Neural progenitor cell (in vitro differentiated cells): ENCODE results near the gene APLF. TPM values are rescaled to one million over a fixed set of nuclear protein-coding genes. Genes with fewer than 3 reads are reported as not detected.

ENCODE experiments used
- DNase-seq: peaks from one replicate; pipeline ENCODE4 v3.0.0-alpha.2; 2016; ENCODE audit warnings: low spot score
- H2AFZ ChIP-seq: fragments of 200-600 bp; sonication (generic); replicated peaks from 2 replicates; pipeline ENCODE4 v1.6.1; 2016; ENCODE audit warnings: antibody characterized with exemption
- H3F3A ChIP-seq: fragments of 200-600 bp; sonication (generic); 2 replicates; pipeline ENCODE4 v1.6.1; 2016; ENCODE audit warnings: antibody characterized with exemption, low read depth
- H3K27ac ChIP-seq: fragments of 200-600 bp; sonication (generic); 2 replicates; pipeline ENCODE4 v1.5.1; 2016; ENCODE audit warnings: mild to moderate bottlenecking
- H3K27me3 ChIP-seq: fragments of 200-600 bp; sonication (generic); 2 replicates; pipeline ENCODE4 v1.6.1; 2016; ENCODE audit warnings: mild to moderate bottlenecking, moderate library complexity
- H3K36me3 ChIP-seq: fragments of 200-600 bp; sonication (generic); 2 replicates; pipeline ENCODE4 v1.5.1; 2016
- H3K4me1 ChIP-seq: fragments of 200-600 bp; sonication (generic); 2 replicates; pipeline ENCODE4 v1.6.1; 2016; ENCODE audit warnings: mixed run types
- H3K4me2 ChIP-seq: fragments of 200-600 bp; sonication (generic); 2 replicates; pipeline ENCODE4 v1.6.1; 2016
- H3K4me3 ChIP-seq: fragments of 200-600 bp; sonication (generic); 2 replicates; pipeline ENCODE4 v1.5.1; 2016
- H3K79me2 ChIP-seq: fragments of 200-600 bp; sonication (generic); 2 replicates; pipeline ENCODE4 v1.6.1; 2016; ENCODE audit warnings: low read depth
- H3K9ac ChIP-seq: fragments of 200-600 bp; sonication (generic); 2 replicates; pipeline ENCODE4 v1.6.1; 2016
- H3K9me3 ChIP-seq: fragments of 200-600 bp; sonication (generic); 2 replicates; pipeline ENCODE4 v1.5.1; 2016; ENCODE audit warnings: low read depth
- H4K20me1 ChIP-seq: fragments of 200-600 bp; sonication (generic); 2 replicates; pipeline ENCODE4 v1.6.1; 2016; ENCODE audit warnings: low read depth
- H3K27ac Mint-ChIP-seq: 3 replicates; pipeline ENCODE4 v1.8.0; 2021; ENCODE audit warnings: mixed read lengths
- H3K27me3 Mint-ChIP-seq: 2 replicates; pipeline ENCODE4 v1.8.0; 2022; ENCODE audit warnings: low read depth, mild to moderate bottlenecking, inconsistent platforms, moderate library complexity, mixed read lengths; ENCODE audit not compliant: insufficient read depth
- H3K36me3 Mint-ChIP-seq: 3 replicates; pipeline ENCODE4 v1.8.0; 2021; ENCODE audit warnings: mixed read lengths
- H3K4me1 Mint-ChIP-seq: 3 replicates; pipeline ENCODE4 v1.8.0; 2021; ENCODE audit warnings: mixed read lengths
- H3K4me3 Mint-ChIP-seq: 3 replicates; pipeline ENCODE4 v1.8.0; 2021; ENCODE audit warnings: mild to moderate bottlenecking, moderate library complexity, mixed read lengths
- H3K9me3 Mint-ChIP-seq: 3 replicates; pipeline ENCODE4 v1.8.0; 2020; ENCODE audit warnings: mixed read lengths
- EZH2 ChIP-seq: fragments of 200-600 bp; sonication (generic); IDR thresholded peaks from 2 replicates; pipeline ENCODE4 v1.6.1; 2017; ENCODE audit warnings: antibody characterized with exemption, mild to moderate bottlenecking, moderate library complexity
- EZH2phosphoT487 ChIP-seq: fragments of 200-600 bp; sonication (generic); IDR thresholded peaks from 2 replicates; pipeline ENCODE4 v1.6.1; 2017; ENCODE audit warnings: antibody characterized with exemption
- total RNA-seq: library from RNA; depleted of rRNA; stranded (reverse); fragments of >200 nt; gene quantifications from 2 replicates; pipeline ENCODE4 v1.2.3, GENCODE V29; 2015; ENCODE audit warnings: low replicate concordance
- TF ChIP-seq, protein P1 (sequence below): fragments of 200-600 bp; sonication (generic); IDR thresholded peaks from 2 replicates; pipeline ENCODE4 v1.5.1; 2017; ENCODE audit warnings: antibody characterized with exemption, mild to moderate bottlenecking

Gene APLF
- total RNA-seq, 1 donor from 2014 or later, result 16.9 TPM

DNA sequence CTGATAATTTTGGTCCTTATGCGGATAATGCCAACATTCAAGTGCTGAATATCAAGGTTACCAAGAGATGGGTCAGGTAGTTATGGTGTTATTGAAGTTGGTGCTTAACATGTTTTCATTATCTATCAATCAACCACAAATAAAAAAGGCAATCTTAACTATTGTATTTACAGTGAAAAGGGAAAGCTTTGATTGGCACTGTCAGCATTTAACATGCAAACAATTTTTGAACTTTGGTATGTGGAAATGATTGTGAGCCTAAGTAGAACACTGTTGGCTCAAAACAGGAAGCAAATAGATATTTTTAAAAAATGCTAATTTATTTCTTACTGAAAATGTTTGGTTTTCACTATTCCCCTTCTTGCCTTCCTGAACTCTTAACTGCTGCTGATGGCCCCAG is 21.9 kb downstream of the APLF start:
- H3K27ac Mint-ChIP-seq, result no peak overlapping the region

GRCh38 chr2:68491582-68491981 is 24.2 kb downstream of the APLF start:
- Histone ChIP-seq H3K9ac (no peak overlapping the region), H2AFZ (no peak overlapping the region), H3K27me3 (no peaks in the 10 kb centered on the region), H3K4me2 (no peak overlapping the region), H3K9me3 (no peaks in the 10 kb centered on the region), H3K27ac (no peak overlapping the region), H3K36me3 (no peaks in the 10 kb centered on the region), H3F3A (no peaks in the 10 kb centered on the region), H3K79me2 (no peaks in the 10 kb centered on the region), H4K20me1 (no peaks in the 10 kb centered on the region), H3K4me1 (no peaks in the 10 kb centered on the region), H3K4me3 (no peak overlapping the region)
- Mint-ChIP-seq H3K27me3 (no peaks in the 10 kb centered on the region), H3K27ac (no peak overlapping the region), H3K4me3 (no peak overlapping the region), H3K36me3 (no peaks in the 10 kb centered on the region), H3K9me3 (peaks cover 12% of the 10 kb centered on the region), H3K4me1 (no peaks in the 10 kb centered on the region)
- DNase-seq, result no peak
- TF ChIP-seq EZH2 (no peak), EZH2phosphoT487 (no peak)
- TF ChIP-seq, protein P1, sequence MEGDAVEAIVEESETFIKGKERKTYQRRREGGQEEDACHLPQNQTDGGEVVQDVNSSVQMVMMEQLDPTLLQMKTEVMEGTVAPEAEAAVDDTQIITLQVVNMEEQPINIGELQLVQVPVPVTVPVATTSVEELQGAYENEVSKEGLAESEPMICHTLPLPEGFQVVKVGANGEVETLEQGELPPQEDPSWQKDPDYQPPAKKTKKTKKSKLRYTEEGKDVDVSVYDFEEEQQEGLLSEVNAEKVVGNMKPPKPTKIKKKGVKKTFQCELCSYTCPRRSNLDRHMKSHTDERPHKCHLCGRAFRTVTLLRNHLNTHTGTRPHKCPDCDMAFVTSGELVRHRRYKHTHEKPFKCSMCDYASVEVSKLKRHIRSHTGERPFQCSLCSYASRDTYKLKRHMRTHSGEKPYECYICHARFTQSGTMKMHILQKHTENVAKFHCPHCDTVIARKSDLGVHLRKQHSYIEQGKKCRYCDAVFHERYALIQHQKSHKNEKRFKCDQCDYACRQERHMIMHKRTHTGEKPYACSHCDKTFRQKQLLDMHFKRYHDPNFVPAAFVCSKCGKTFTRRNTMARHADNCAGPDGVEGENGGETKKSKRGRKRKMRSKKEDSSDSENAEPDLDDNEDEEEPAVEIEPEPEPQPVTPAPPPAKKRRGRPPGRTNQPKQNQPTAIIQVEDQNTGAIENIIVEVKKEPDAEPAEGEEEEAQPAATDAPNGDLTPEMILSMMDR, result no peak

More for the DNA sequence above, 21.9 kb downstream of the APLF start:
- no peak overlapping the region for H3K4me3 ChIP-seq
- no peaks in the 10 kb centered on the region for H4K20me1 ChIP-seq
- H3K79me2 ChIP-seq, result no peaks in the 10 kb centered on the region
- no peak overlapping the region for H3K4me3 Mint-ChIP-seq
- TF ChIP-seq EZH2 (no peak), EZH2phosphoT487 (no peak)
- TF ChIP-seq, protein P1, result no peak
- H3K9ac ChIP-seq, result no peak overlapping the region
- no peaks in the 10 kb centered on the region for H3K27me3 ChIP-seq
- H3K4me1 ChIP-seq, result no peaks in the 10 kb centered on the region
- no peaks in the 10 kb centered on the region for H3K27me3 Mint-ChIP-seq
- no peaks in the 10 kb centered on the region for H3K36me3 ChIP-seq
- no peak overlapping the region for H3K27ac ChIP-seq
- no peaks in the 10 kb centered on the region for H3K4me1 Mint-ChIP-seq
- H3K36me3 Mint-ChIP-seq, result no peaks in the 10 kb centered on the region
- H3K9me3 Mint-ChIP-seq, result peaks cover 1% of the 10 kb centered on the region
- no peak overlapping the region for H3K4me2 ChIP-seq
- H3K9me3 ChIP-seq, result no peaks in the 10 kb centered on the region
- no peak for DNase-seq
- H2AFZ ChIP-seq, result no peak overlapping the region
- no peaks in the 10 kb centered on the region for H3F3A ChIP-seq

DNA sequence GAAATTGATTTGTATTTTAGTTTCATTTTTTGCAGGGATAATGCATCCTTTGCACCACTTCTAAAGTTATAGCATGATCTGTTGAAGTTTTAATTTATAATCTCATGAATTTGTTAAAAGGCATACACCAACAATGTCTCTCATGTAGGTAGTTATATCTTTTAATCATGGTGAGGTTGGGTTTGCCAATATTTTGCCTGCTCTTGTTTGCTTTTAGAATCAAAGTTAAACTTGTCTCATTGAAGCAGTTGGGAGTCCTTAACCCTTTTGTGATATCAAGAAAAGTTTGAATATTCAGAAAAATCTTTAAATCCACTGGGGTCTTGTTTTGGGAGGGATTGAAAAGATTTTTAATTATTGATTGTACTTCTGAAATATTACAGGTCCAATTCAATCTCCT is 31.7 kb downstream of the APLF start:
- TF ChIP-seq, protein P1, result no peak
- TF ChIP-seq EZH2phosphoT487, result no peak
- no peak for TF ChIP-seq EZH2
- H3K27me3 Mint-ChIP-seq, result no peaks in the 10 kb centered on the region
- H3K27ac Mint-ChIP-seq, result no peak overlapping the region
- H4K20me1 ChIP-seq, result no peaks in the 10 kb centered on the region
- H3K4me1 Mint-ChIP-seq, result no peaks in the 10 kb centered on the region
- no peak overlapping the region for H3K4me3 Mint-ChIP-seq
- DNase-seq, result no peak
- H3K4me2 ChIP-seq, result no peak overlapping the region
- no peaks in the 10 kb centered on the region for H3K4me1 ChIP-seq
- H3K27me3 ChIP-seq, result no peaks in the 10 kb centered on the region
- peaks cover 13% of the 10 kb centered on the region for H3K9me3 Mint-ChIP-seq
- H3K9ac ChIP-seq, result no peak overlapping the region
- no peaks in the 10 kb centered on the region for H3K79me2 ChIP-seq
- H3K36me3 ChIP-seq, result no peaks in the 10 kb centered on the region
- no peaks in the 10 kb centered on the region for H3K36me3 Mint-ChIP-seq
- H3K4me3 ChIP-seq, result no peak overlapping the region
- H3K27ac ChIP-seq, result no peak overlapping the region
- no peaks in the 10 kb centered on the region for H3F3A ChIP-seq
- no peak overlapping the region for H2AFZ ChIP-seq
- H3K9me3 ChIP-seq, result no peaks in the 10 kb centered on the region
